GM23248 (cell line): ENCODE results near the gene STARD3.

Experiments used
- EZH2 ChIP-seq: fragments of 200-600 bp; sonication (generic); IDR thresholded peaks from 2 replicates; pipeline ENCODE4 v1.6.1; 2018; ENCODE audit warnings: antibody characterized with exemption, mild to moderate bottlenecking; ENCODE audit not compliant: insufficient read depth, poor library complexity, severe bottlenecking
- EZH2phosphoT487 ChIP-seq: fragments of 200-600 bp; sonication (generic); IDR thresholded peaks from 2 replicates; pipeline ENCODE4 v1.6.1; 2018; ENCODE audit warnings: antibody characterized with exemption, moderate library complexity, mild to moderate bottlenecking, low read depth; ENCODE audit not compliant: insufficient read depth

- no peak for TF ChIP-seq EZH2
- TF ChIP-seq EZH2phosphoT487, result no peak
These were observed 36.6 kb downstream of the STARD3 start for GRCh38 chr17:39673335-39674081.
